Measurements from ENCODE around the gene SIL1. TPM values are rescaled to one million over a fixed set of nuclear protein-coding genes. Genes with fewer than 3 reads are reported as not detected.
"Not testable (repeated sequence)": the region's sequence is repeated elsewhere in the genome, so short reads cannot be mapped to it uniquely, and the experiment has no call there.

SIL1 gene
- polyA plus RNA-seq, 3 donors = 25.4 to 35.1 (median 27.9) TPM

- H3K4me2 ChIP-seq (replicated peaks; ENCODE audit: extremely low read depth, low read length, poor library complexity, severe bottlenecking) = no peak overlapping the region
- H3K27me3 ChIP-seq (ENCODE audit: control insufficient read depth in 2 of 2, insufficient read depth in 2 of 2, low read length in 2 of 2) = no peaks in the 10 kb centered on the region
- Mint-ChIP-seq H3K9me3 (peaks cover 3 to 9% (median 7%) of the 10 kb centered on the region in 7 donors), H3K4me1 (peaks cover 1% of the 10 kb centered on the region), H3K27ac (no peak overlapping the region), H3K27me3 (ENCODE audit: low read depth in 3 of 3) (peaks cover 0 to 2% (median 0%) of the 10 kb centered on the region in 3 donors), H3K4me3 (no peak overlapping the region), H3K36me3 (peaks cover 50 to 56% of the 10 kb centered on the region in 2 donors)
- H3K4me3 ChIP-seq (replicated peaks in 1 of 3; ENCODE audit: low read depth in 2 of 3, low read length in 3 of 3) = no peak overlapping the region
- intact Hi-C loops (cut with micrococcal nuclease) = no loop called here
- no peak overlapping the region for H3K27ac ChIP-seq (ENCODE audit: low read depth in 1 of 2, low read length in 2 of 2)
- TF ChIP-seq CTCF (IDR thresholded peaks at IDR 0.05) = no peak
- no peak overlapping the region for H3K9ac ChIP-seq (ENCODE audit: insufficient read depth, low read length, poor library complexity, severe bottlenecking)
- no peaks in the 10 kb centered on the region for H3K4me1 ChIP-seq (ENCODE audit: control insufficient read depth in 1 of 2, insufficient read depth in 2 of 2, low read length in 2 of 2)
- H4K20me1 ChIP-seq (ENCODE audit: insufficient read depth, low read length) = no peaks in the 10 kb centered on the region
- WGBS (ENCODE audit: insufficient coverage) = 100% methylated on average over 4 of the region's 4 CpGs
- no peaks in the 10 kb centered on the region for H3K79me2 ChIP-seq (ENCODE audit: insufficient read depth, low read length)
- no peak overlapping the region for H2AFZ ChIP-seq (ENCODE audit: insufficient read depth, low read depth, low read length, poor library complexity, severe bottlenecking)
- DNase-seq = no peak
- peaks cover 0 to 48% of the 10 kb centered on the region in 2 donors for H3K36me3 ChIP-seq (replicated peaks in 1 of 2; ENCODE audit: control insufficient read depth in 1 of 2, insufficient read depth in 2 of 2, low read length in 2 of 2)
- no peaks in the 10 kb centered on the region for H3K9me3 ChIP-seq (replicated peaks in 1 of 2; ENCODE audit: control insufficient read depth in 1 of 2, insufficient read depth in 1 of 2, low read length in 2 of 2)
Observed at GRCh38 chr5:139012176-139012575, 186.0 kb downstream of the SIL1 start.

DNA sequence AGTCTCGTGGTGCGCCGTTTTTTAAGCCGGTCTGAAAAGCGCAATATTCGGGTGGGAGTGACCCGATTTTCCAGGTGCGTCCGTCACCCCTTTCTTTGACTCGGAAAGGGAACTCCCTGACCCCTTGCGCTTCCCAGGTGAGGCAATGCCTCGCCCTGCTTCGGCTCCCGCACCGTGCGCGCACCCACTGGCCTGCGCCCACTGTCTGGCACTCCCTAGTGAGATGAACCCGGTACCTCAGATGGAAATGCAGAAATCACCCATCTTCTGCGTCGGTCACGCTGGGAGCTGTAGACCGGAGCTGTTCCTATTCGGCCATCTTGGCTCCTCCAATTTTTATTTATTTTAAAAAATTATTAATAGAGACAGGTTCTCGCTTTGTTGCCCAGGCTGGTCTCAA lies 187.0 kb downstream of the SIL1 start:
- H3K27me3 ChIP-seq (ENCODE audit: control insufficient read depth in 2 of 2, insufficient read depth in 2 of 2, low read length in 2 of 2); H3K27ac Mint-ChIP-seq; DNase-seq; H3K79me2 ChIP-seq (ENCODE audit: insufficient read depth, low read length); H3K4me2 ChIP-seq (replicated peaks; ENCODE audit: extremely low read depth, low read length, poor library complexity, severe bottlenecking); H3K4me1 Mint-ChIP-seq; H3K27ac ChIP-seq (ENCODE audit: low read depth in 1 of 2, low read length in 2 of 2); intact Hi-C loops (cut with micrococcal nuclease); H3K27me3 Mint-ChIP-seq (ENCODE audit: low read depth in 3 of 3); H4K20me1 ChIP-seq (ENCODE audit: insufficient read depth, low read length); H3K9me3 Mint-ChIP-seq; H3K4me1 ChIP-seq (ENCODE audit: control insufficient read depth in 1 of 2, insufficient read depth in 2 of 2, low read length in 2 of 2); H3K9me3 ChIP-seq (replicated peaks in 1 of 2; ENCODE audit: control insufficient read depth in 1 of 2, insufficient read depth in 1 of 2, low read length in 2 of 2); H3K9ac ChIP-seq (ENCODE audit: insufficient read depth, low read length, poor library complexity, severe bottlenecking); H3K4me3 ChIP-seq (replicated peaks in 1 of 3; ENCODE audit: low read depth in 2 of 3, low read length in 3 of 3); H2AFZ ChIP-seq (ENCODE audit: insufficient read depth, low read depth, low read length, poor library complexity, severe bottlenecking): not testable (repeated sequence)
- peaks cover 0 to 43% of the 10 kb centered on the region in 2 donors for H3K36me3 ChIP-seq (replicated peaks in 1 of 2; ENCODE audit: control insufficient read depth in 1 of 2, insufficient read depth in 2 of 2, low read length in 2 of 2)
- WGBS (ENCODE audit: insufficient coverage) = 98% methylated on average over 7 of the region's 25 CpGs
- Mint-ChIP-seq H3K36me3 (peaks cover 41 to 47% of the 10 kb centered on the region in 2 donors), H3K4me3 (peak overlapping the region in 1 of 2 donors; percentile 37)

Data from CD14-positive monocyte (primary cell).